NT2/D1 (cell line): ENCODE results near the gene MIB1.

Source experiments
- SUZ12 ChIP-seq: IDR thresholded peaks from 2 replicates; pipeline ENCODE4 v1.6.1; 2011; ENCODE audit not compliant: insufficient read length, insufficient read depth; ENCODE audit errors: extremely low read depth
- YY1 ChIP-seq: IDR thresholded peaks from 2 replicates; pipeline ENCODE4 v1.6.1; 2011; ENCODE audit not compliant: insufficient read length, insufficient read depth
- ZNF274 ChIP-seq: IDR thresholded peaks from 2 replicates; pipeline ENCODE4 v1.6.1; 2011; ENCODE audit warnings: mild to moderate bottlenecking, low read depth, low read length

DNA sequence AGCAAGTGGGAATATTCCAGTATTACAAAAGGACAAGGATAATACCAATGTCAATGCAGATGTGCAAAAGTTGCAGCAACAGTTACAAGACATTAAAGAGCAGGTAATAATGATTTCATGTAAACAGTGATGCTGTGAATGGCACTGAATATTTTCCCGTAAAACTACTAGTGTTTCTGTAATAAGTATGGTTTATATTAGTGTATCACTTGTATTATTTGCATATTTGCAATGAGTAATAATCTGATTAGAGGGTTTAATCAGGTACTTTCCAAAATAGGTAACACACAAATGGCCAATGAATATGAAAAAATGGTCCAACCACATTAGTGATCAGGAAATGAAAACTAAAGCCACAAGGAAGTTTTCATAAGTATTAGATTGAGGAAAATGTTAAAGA is 118.0 kb downstream of the MIB1 start:
- TF ChIP-seq ZNF274 (no peak), YY1 (no peak), SUZ12 (no peak)
